ENCODE data around the gene SOX6.

GRCh38 chr11:16321148-16321547 lies 35.2 kb downstream of the SOX6 start:
- TF ChIP-seq CTCF (conservative IDR thresholded peaks at IDR 0.05) = no peak
- no peak for TF ChIP-seq EZH2 (IDR thresholded peaks at IDR 0.05; ENCODE audit: low read depth)
